SH-SY5Y (cell line): ENCODE results near the gene ZNF816.

Experiments used
- GATA2 ChIP-seq: IDR thresholded peaks from 2 replicates; pipeline ENCODE4 v1.6.1; 2011; ENCODE audit warnings: mild to moderate bottlenecking, low read depth, low read length
- GATA3 ChIP-seq: IDR thresholded peaks from 2 replicates; pipeline ENCODE4 v1.6.1; 2011; ENCODE audit warnings: low read depth, mild to moderate bottlenecking, low read length, moderate library complexity

GRCh38 chr19:52991484-52991883 is 28.8 kb upstream of the ZNF816 start:
- TF ChIP-seq GATA2 (no peak), GATA3 (no peak)
